HepG2 (cell line): ENCODE measurements around the gene TBC1D16. TPM values are rescaled to one million over a fixed set of nuclear protein-coding genes. Genes with fewer than 3 reads are reported as not detected.
A peak's percentile ranks its signal among the peaks of the same experiment; 100 is the strongest.

Source experiments
- BATF2 ChIP-seq: sonication (generic); formaldehyde crosslinking; IDR thresholded peaks from 2 replicates; pipeline ENCODE4 v1.8.0; 2022; ENCODE audit warnings: mild to moderate bottlenecking, missing genetic modification reagents, moderate library complexity
- CHD4 ChIP-seq: fragments of 200-600 bp; sonication (generic); IDR thresholded peaks from 2 replicates; pipeline ENCODE4 v1.7.0; 2017; ENCODE audit warnings: mild to moderate bottlenecking, low read length, borderline replicate concordance
- GATAD2A ChIP-seq: IDR thresholded peaks from 2 replicates; pipeline ENCODE4 v1.6.1; 2016
- SAP130 ChIP-seq: IDR thresholded peaks from 2 replicates; pipeline ENCODE4 v1.6.1; 2016; ENCODE audit warnings: low read depth
- THRA ChIP-seq: sonication (generic); formaldehyde crosslinking; IDR thresholded peaks from 2 replicates; pipeline ENCODE4 v1.4.0; 2020; ENCODE audit warnings: missing genetic modification reagents, borderline replicate concordance
- TOPORS ChIP-seq: sonication (generic); formaldehyde crosslinking; IDR thresholded peaks from 2 replicates; pipeline ENCODE4 v1.8.0; 2023; ENCODE audit warnings: mild to moderate bottlenecking, missing genetic modification reagents
- ZBTB33 ChIP-seq: sonication (generic); formaldehyde crosslinking; IDR thresholded peaks from 2 replicates; pipeline ENCODE4 v1.4.0; 2020; ENCODE audit warnings: missing genetic modification reagents
- ZFP62 ChIP-seq: sonication (generic); formaldehyde crosslinking; IDR thresholded peaks from 2 replicates; pipeline ENCODE4 v1.4.0; 2020; ENCODE audit warnings: missing genetic modification reagents
- ZNF737 ChIP-seq: sonication (generic); formaldehyde crosslinking; IDR thresholded peaks from 2 replicates; pipeline ENCODE4 v1.5.0; 2020; ENCODE audit warnings: missing genetic modification reagents, mild to moderate bottlenecking, borderline replicate concordance
- polyA plus RNA-seq, 8 experiments: library from polyadenylated mRNA; depleted of rRNA in 3 of 8; stranded (reverse) in 7 of 8; unstranded in 1 of 8; fragments of >200 nt; fragmentation: Illumina TruSeq in 4 of 8; extraction: Trizol in 4 of 8; gene quantifications; 2 replicates each; pipeline versions ENCODE4 v1.2.1 to v1.2.3, GENCODE V29; 2011 to 2016; ENCODE audit warnings: low read depth in 4 of 8, missing spikeins in 1 of 8, mixed read lengths in 1 of 8; ENCODE audit not compliant: insufficient read depth in 1 of 8
- total RNA-seq, 5 experiments: library from RNA; depleted of rRNA; stranded (reverse); fragments of >200 nt; fragmentation: Illumina TruSeq; extraction: Trizol; gene quantifications; 2 replicates each; pipeline ENCODE4 v1.2.3, GENCODE V29; 2016; ENCODE audit warnings: low read depth in 1 of 5
- TF ChIP-seq, protein P1 (sequence below): sonication (generic); formaldehyde crosslinking; IDR thresholded peaks from 2 replicates; pipeline ENCODE4 v1.5.1; 2020; ENCODE audit warnings: mild to moderate bottlenecking, moderate library complexity, missing genetic modification reagents
- TF ChIP-seq, protein P2 (sequence below): sonication (generic); formaldehyde crosslinking; IDR thresholded peaks from 2 replicates; pipeline ENCODE4 v1.4.0; 2020; ENCODE audit warnings: mild to moderate bottlenecking, missing genetic modification reagents, borderline replicate concordance
- TF ChIP-seq, protein P3 (sequence below): sonication (generic); formaldehyde crosslinking; IDR thresholded peaks from 2 replicates; pipeline ENCODE4 v1.5.0; 2020; ENCODE audit warnings: mild to moderate bottlenecking, missing genetic modification reagents

The TBC1D16 gene
- total and polyA plus RNA-seq, 2 of the 13 experiments (the other 11 are each of a cell fraction or from before 2014, with no cell fraction given): 14.9 to 24.9 TPM

DNA sequence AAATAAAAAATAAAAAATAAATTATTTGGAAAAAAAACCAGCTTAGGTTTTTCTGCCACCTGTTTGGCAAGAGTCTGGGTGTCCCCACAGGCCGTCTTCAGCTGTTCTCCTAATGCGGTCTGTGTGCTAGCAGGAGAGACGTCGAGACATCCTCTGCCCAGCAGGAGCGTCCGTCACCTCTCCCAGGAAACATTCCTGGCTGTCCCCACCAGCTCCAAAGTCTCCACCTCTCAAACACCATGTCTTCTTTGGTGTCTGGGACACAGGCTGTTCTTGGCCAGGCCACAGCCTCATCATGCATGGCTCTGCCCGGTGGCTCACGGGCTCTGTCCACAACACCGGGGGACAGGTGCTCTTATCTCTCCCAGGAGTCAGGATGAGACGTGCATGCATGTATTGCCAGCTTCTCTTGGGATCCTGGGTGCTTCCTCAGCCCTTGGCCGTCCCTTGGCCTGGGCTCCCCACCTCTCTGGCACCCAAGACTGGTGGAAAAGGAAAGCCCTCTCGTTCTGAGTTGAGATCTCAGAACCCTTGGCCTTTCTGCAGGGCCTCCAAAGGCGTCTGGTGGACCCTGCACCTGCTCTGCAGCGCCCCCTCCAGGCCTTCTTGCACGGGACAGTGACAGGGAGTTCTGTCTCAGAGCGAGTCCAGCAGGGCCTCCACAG, 111.6 kb downstream of the TBC1D16 start (continued):
- TF ChIP-seq ZBTB33 (CRISPR knock-in tag): peak; percentile 74
- TF ChIP-seq GATAD2A (CRISPR knock-in tag): 0 out of 2 replicates have a peak, but pooled peaks have one; percentile 32
- peak; percentile 94 for TF ChIP-seq CHD4
- TF ChIP-seq BATF2 (CRISPR knock-in tag): no peak
- TF ChIP-seq, protein P1, sequence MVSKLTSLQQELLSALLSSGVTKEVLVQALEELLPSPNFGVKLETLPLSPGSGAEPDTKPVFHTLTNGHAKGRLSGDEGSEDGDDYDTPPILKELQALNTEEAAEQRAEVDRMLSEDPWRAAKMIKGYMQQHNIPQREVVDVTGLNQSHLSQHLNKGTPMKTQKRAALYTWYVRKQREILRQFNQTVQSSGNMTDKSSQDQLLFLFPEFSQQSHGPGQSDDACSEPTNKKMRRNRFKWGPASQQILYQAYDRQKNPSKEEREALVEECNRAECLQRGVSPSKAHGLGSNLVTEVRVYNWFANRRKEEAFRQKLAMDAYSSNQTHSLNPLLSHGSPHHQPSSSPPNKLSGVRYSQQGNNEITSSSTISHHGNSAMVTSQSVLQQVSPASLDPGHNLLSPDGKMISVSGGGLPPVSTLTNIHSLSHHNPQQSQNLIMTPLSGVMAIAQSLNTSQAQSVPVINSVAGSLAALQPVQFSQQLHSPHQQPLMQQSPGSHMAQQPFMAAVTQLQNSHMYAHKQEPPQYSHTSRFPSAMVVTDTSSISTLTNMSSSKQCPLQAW (CRISPR knock-in tag): no peak
- no peak for TF ChIP-seq TOPORS (CRISPR knock-in tag)
- TF ChIP-seq ZNF737 (CRISPR knock-in tag): no peak
- TF ChIP-seq ZFP62 (CRISPR knock-in tag): no peak
- TF ChIP-seq, protein P2, sequence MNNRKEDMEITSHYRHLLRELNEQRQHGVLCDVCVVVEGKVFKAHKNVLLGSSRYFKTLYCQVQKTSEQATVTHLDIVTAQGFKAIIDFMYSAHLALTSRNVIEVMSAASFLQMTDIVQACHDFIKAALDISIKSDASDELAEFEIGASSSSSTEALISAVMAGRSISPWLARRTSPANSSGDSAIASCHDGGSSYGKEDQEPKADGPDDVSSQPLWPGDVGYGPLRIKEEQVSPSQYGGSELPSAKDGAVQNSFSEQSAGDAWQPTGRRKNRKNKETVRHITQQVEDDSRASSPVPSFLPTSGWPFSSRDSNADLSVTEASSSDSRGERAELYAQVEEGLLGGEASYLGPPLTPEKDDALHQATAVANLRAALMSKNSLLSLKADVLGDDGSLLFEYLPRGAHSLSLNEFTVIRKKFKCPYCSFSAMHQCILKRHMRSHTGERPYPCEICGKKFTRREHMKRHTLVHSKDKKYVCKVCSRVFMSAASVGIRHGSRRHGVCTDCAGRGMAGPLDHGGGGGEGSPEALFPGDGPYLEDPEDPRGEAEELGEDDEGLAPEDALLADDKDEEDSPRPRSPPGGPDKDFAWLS (CRISPR knock-in tag): no peak
- TF ChIP-seq SAP130 (CRISPR knock-in tag): peak; percentile 22; the same call in 1 of the 2 replicates
- TF ChIP-seq THRA (CRISPR knock-in tag): no peak
- TF ChIP-seq, protein P3, sequence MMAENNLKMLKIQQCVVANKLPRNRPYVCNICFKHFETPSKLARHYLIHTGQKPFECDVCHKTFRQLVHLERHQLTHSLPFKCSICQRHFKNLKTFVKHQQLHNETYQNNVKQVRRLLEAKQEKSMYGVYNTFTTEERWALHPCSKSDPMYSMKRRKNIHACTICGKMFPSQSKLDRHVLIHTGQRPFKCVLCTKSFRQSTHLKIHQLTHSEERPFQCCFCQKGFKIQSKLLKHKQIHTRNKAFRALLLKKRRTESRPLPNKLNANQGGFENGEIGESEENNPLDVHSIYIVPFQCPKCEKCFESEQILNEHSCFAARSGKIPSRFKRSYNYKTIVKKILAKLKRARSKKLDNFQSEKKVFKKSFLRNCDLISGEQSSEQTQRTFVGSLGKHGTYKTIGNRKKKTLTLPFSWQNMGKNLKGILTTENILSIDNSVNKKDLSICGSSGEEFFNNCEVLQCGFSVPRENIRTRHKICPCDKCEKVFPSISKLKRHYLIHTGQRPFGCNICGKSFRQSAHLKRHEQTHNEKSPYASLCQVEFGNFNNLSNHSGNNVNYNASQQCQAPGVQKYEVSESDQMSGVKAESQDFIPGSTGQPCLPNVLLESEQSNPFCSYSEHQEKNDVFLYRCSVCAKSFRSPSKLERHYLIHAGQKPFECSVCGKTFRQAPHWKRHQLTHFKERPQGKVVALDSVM: peak; percentile 35; the same call in 1 of the 2 replicates
